ENCODE measurements around the gene SKA2. TPM values are rescaled to one million over a fixed set of nuclear protein-coding genes. Genes with fewer than 3 reads are reported as not detected.

SKA2 gene
- total and polyA plus RNA-seq, 10 of the 15 experiments (the other 5 are each of a cell fraction or from before 2014, with no cell fraction given): 40.3 to 137 (median 112) TPM

DNA sequence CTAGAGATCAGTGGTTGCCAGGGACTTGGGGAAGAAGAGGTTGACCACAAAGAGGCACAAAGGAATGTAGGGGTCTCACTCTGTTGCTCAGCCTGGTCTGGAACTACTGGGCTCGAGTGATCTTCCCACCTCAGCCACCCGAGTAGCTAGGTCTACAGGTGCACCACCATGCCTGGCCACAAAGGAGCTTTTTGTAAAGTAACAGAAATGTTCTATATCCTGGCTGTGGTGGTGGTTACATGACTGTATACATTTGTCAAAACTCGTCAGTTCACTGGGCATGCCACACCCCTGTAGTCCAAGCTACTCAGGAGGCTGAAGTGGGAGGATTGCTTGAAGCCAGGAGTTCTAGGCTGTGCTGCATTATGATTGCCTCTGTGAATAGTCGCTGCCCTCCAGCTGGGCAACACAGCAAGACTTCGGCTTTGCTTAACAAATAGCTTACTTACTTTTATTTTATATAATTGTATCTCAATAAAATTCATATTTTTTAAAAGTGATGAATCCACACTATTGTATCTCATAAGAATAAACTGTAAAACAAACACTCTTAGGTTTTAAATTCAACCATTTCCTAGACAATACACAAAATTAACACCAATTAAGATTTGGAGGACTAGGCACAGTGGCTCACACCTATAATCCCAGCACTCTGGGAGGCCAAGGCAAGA, 5.0 kb downstream of the SKA2 start (continued):
- TF ChIP-seq, protein P1, sequence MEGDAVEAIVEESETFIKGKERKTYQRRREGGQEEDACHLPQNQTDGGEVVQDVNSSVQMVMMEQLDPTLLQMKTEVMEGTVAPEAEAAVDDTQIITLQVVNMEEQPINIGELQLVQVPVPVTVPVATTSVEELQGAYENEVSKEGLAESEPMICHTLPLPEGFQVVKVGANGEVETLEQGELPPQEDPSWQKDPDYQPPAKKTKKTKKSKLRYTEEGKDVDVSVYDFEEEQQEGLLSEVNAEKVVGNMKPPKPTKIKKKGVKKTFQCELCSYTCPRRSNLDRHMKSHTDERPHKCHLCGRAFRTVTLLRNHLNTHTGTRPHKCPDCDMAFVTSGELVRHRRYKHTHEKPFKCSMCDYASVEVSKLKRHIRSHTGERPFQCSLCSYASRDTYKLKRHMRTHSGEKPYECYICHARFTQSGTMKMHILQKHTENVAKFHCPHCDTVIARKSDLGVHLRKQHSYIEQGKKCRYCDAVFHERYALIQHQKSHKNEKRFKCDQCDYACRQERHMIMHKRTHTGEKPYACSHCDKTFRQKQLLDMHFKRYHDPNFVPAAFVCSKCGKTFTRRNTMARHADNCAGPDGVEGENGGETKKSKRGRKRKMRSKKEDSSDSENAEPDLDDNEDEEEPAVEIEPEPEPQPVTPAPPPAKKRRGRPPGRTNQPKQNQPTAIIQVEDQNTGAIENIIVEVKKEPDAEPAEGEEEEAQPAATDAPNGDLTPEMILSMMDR (IDR thresholded peaks at IDR 0.05 in 2 of 3, conservative IDR thresholded peaks at IDR 0.05 in 1 of 3; ENCODE audit: control insufficient read depth in 2 of 3, extremely low read depth in 1 of 3, insufficient read depth in 1 of 3, low read depth in 3 of 3, low read length in 3 of 3): no peak
- TF ChIP-seq CBFB (IDR thresholded peaks at IDR 0.05; ENCODE audit: low read depth) (no peak), CEBPB (IDR thresholded peaks at IDR 0.05; ENCODE audit: borderline replicate concordance in 1 of 2, low read depth in 2 of 2, low read length in 2 of 2) (no peak), NFYB (IDR thresholded peaks at IDR 0.05; ENCODE audit: insufficient read depth, low read depth, low read length) (no peak), CHD2 (IDR thresholded peaks at IDR 0.05; ENCODE audit: borderline replicate concordance, low read depth, low read length) (no peak)

DNA sequence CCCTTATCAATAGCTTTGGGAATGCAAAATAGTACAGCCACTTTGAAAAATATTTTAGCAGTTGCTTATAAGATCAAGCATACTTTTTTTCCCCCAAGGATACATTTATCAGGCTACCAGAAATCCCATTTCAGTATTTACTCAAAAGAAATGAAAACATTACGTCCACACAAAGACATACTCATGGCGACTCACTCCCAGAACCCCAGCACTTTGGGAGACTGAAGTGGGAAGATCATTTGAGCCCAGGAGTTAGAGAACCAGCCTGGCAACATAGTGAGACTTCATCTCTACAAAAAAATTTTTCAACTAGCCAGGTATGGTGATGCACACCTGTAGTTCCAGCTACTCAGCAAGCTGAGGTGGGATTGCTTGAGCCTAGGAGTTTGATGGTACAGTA, 5.9 kb downstream of the SKA2 start:
- H2AFZ ChIP-seq (ENCODE audit: control insufficient read depth, low read depth, low read length): no peak overlapping the region
- no peaks in the 10 kb centered on the region for H3K27me3 ChIP-seq (replicated peaks in 1 of 2; ENCODE audit: control insufficient read depth in 2 of 2, insufficient read depth in 2 of 2, low read length in 1 of 2)
- 100% methylated on average over 2 of the region's 2 CpGs for WGBS (ENCODE audit: insufficient coverage, insufficient replicate concordance, low lambda C conversion rate, missing lambda C conversion rate)
- SMC1A ChIA-PET (ENCODE audit: uncharacterized antibody, unreplicated experiment): interaction anchor here (1.0 to 2.2 kb wide), 4 partner anchors 12 to 129 kb away, joined by 3 to 7 read pairs (median 3); no protein-coding TSS in a partner anchor
- intact Hi-C loops (cut with micrococcal nuclease; ENCODE audit: unreplicated experiment) (no loop called here), in situ Hi-C loops (cut with MboI) (no loop called here)
- CTCF ChIA-PET: interaction anchor here (3.1 kb wide), 1 partner anchor 17 kb away, joined by 15 read pairs; no protein-coding TSS in a partner anchor
- H3K4me3 ChIP-seq: 0 out of 2 replicates have a peak overlapping the region, but pooled peaks have one; percentile 3
- POLR2A ChIA-PET: interaction anchor here (0.7 to 1.6 kb wide), 4 partner anchors 15 to 42 kb away, joined by 3 to 7 read pairs (median 4); partner anchors contain the start of gene TRIM37
- RAD21 ChIA-PET (ENCODE audit: unreplicated experiment): interaction anchor here (0.9 to 1.9 kb wide), 2 partner anchors 8 to 13 kb away, joined by 3 to 4 read pairs; no protein-coding TSS in a partner anchor
- no peaks in the 10 kb centered on the region for H3K9me3 ChIP-seq (replicated peaks; ENCODE audit: control insufficient read depth, insufficient read depth, low read length)
- FAIRE-seq: no peak
- H3K27ac ChIP-seq (ENCODE audit: control insufficient read depth, insufficient read depth): no peak overlapping the region
- H4K20me1 ChIP-seq (ENCODE audit: control insufficient read depth, insufficient read depth): no peaks in the 10 kb centered on the region
- no peak overlapping the region for H3K9ac ChIP-seq (ENCODE audit: control insufficient read depth, insufficient read depth, low read length)
- H3K4me1 ChIP-seq (ENCODE audit: control insufficient read depth, insufficient read depth, low read length): peaks cover 3% of the 10 kb centered on the region; the same call in 1 of the 2 replicates
- peak overlapping the region; percentile 34 for H3K4me2 ChIP-seq (ENCODE audit: control insufficient read depth, insufficient read depth)
- H3K36me3 ChIP-seq (ENCODE audit: control insufficient read depth in 2 of 2, insufficient read depth in 2 of 2, low read length in 1 of 2): peaks cover 0 to 5% of the 10 kb centered on the region in 2 experiments; a peak in 1 of 4 replicates
- no TSS peak for BruUV-seq (replicated peaks)
- no peak for ATAC-seq
- H3K79me2 ChIP-seq (ENCODE audit: control insufficient read depth, insufficient read depth, low read length): peaks cover 93% of the 10 kb centered on the region
- DNase-seq (ENCODE audit: low read depth, low spot score): no peak
- TF ChIP-seq POLR2A (IDR thresholded peaks at IDR 0.05; ENCODE audit: low read depth, low read length): no peak
- TF ChIP-seq ETV6 (conservative IDR thresholded peaks at IDR 0.05 in 1 of 2, IDR thresholded peaks at IDR 0.05 in 1 of 2; ENCODE audit: borderline replicate concordance in 1 of 2, low read depth in 1 of 2): no peak
- TF ChIP-seq, protein P2, sequence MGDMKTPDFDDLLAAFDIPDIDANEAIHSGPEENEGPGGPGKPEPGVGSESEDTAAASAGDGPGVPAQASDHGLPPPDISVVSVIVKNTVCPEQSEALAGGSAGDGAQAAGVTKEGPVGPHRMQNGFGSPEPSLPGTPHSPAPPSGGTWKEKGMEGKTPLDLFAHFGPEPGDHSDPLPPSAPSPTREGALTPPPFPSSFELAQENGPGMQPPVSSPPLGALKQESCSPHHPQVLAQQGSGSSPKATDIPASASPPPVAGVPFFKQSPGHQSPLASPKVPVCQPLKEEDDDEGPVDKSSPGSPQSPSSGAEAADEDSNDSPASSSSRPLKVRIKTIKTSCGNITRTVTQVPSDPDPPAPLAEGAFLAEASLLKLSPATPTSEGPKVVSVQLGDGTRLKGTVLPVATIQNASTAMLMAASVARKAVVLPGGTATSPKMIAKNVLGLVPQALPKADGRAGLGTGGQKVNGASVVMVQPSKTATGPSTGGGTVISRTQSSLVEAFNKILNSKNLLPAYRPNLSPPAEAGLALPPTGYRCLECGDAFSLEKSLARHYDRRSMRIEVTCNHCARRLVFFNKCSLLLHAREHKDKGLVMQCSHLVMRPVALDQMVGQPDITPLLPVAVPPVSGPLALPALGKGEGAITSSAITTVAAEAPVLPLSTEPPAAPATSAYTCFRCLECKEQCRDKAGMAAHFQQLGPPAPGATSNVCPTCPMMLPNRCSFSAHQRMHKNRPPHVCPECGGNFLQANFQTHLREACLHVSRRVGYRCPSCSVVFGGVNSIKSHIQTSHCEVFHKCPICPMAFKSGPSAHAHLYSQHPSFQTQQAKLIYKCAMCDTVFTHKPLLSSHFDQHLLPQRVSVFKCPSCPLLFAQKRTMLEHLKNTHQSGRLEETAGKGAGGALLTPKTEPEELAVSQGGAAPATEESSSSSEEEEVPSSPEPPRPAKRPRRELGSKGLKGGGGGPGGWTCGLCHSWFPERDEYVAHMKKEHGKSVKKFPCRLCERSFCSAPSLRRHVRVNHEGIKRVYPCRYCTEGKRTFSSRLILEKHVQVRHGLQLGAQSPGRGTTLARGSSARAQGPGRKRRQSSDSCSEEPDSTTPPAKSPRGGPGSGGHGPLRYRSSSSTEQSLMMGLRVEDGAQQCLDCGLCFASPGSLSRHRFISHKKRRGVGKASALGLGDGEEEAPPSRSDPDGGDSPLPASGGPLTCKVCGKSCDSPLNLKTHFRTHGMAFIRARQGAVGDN (IDR thresholded peaks at IDR 0.05): no peak
- no peak for TF ChIP-seq KDM1A (IDR thresholded peaks at IDR 0.05; ENCODE audit: borderline replicate concordance)
- TF ChIP-seq, protein P3, sequence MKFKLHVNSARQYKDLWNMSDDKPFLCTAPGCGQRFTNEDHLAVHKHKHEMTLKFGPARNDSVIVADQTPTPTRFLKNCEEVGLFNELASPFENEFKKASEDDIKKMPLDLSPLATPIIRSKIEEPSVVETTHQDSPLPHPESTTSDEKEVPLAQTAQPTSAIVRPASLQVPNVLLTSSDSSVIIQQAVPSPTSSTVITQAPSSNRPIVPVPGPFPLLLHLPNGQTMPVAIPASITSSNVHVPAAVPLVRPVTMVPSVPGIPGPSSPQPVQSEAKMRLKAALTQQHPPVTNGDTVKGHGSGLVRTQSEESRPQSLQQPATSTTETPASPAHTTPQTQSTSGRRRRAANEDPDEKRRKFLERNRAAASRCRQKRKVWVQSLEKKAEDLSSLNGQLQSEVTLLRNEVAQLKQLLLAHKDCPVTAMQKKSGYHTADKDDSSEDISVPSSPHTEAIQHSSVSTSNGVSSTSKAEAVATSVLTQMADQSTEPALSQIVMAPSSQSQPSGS (IDR thresholded peaks at IDR 0.05; ENCODE audit: low read length): no peak
- TF ChIP-seq TCF7 (IDR thresholded peaks at IDR 0.05; ENCODE audit: borderline replicate concordance): no peak
- TF ChIP-seq ZNF384 (IDR thresholded peaks at IDR 0.05; ENCODE audit: borderline replicate concordance, low read depth, low read length): no peak
- no peak for TF ChIP-seq RFX5 (IDR thresholded peaks at IDR 0.05; ENCODE audit: low read depth, low read length)
- no peak for TF ChIP-seq ASH2L (IDR thresholded peaks at IDR 0.05; ENCODE audit: borderline replicate concordance, low read depth)
- no peak for TF ChIP-seq ZBED1 (IDR thresholded peaks at IDR 0.05; ENCODE audit: borderline replicate concordance)
